ENCODE data around the gene SMAD3.
"Not testable (repeated sequence)": the region's sequence is repeated elsewhere in the genome, so short reads cannot be mapped to it uniquely, and the experiment has no call there.

The SMAD3 gene

DNA sequence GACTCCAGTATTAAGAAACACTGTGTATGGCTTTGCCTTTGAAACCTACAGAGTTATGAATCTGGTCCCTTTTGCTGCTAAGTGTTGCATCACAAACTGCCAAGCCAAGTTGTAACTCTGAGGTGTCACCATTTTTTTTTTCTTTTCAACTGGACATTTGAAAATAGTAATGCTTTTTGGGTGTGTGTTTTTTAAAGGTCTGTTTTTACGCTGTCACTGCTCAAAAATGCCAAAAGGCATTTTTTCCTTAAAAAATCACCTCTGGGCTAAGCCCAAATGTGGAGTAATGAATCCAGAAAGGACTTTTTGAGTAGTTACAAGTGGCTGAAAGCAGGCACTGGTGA, 9.5 kb downstream of the SMAD3 start:
- TF ChIP-seq, protein P1, sequence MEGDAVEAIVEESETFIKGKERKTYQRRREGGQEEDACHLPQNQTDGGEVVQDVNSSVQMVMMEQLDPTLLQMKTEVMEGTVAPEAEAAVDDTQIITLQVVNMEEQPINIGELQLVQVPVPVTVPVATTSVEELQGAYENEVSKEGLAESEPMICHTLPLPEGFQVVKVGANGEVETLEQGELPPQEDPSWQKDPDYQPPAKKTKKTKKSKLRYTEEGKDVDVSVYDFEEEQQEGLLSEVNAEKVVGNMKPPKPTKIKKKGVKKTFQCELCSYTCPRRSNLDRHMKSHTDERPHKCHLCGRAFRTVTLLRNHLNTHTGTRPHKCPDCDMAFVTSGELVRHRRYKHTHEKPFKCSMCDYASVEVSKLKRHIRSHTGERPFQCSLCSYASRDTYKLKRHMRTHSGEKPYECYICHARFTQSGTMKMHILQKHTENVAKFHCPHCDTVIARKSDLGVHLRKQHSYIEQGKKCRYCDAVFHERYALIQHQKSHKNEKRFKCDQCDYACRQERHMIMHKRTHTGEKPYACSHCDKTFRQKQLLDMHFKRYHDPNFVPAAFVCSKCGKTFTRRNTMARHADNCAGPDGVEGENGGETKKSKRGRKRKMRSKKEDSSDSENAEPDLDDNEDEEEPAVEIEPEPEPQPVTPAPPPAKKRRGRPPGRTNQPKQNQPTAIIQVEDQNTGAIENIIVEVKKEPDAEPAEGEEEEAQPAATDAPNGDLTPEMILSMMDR (IDR thresholded peaks at IDR 0.05; ENCODE audit: extremely low read depth, insufficient read depth, missing control alignments): no peak
- no peak for DNase-seq (ENCODE audit: low spot score)
- in situ Hi-C loops (cut with MboI; ENCODE audit: low pct_unique_long_range_greater_than_20kb, low sequenced_read_pairs, unreplicated experiment): no loop called here

DNA sequence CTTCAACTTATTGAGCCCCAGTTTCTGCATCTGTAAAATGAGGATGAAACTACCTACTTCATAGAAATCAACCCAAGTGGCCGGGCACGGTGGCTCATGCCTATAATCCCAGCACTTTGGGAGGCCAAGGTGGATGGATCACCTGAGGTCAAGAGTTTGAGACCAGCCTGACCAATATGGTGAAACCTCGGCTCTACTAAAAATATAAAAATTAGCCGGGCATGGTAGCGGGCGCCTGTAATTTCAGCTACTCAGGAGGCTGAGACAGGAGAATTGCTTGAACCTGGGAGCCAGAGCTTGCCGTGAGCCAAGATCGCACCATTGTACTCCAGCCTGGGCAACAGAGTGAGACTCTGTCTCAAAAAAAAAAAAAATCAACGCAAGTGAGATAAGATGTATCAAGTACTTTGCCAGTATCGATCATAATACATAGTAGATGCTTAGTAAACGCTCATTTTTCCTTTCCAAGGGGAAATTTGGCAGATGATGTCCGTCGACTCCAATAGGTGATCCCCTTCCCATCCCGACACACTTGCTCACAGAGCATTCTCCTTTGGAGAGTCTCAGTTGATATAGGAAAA, 10.2 kb downstream of the SMAD3 start:
- in situ Hi-C loops (cut with MboI; ENCODE audit: low pct_unique_long_range_greater_than_20kb, low sequenced_read_pairs, unreplicated experiment); DNase-seq (ENCODE audit: low spot score): not testable (repeated sequence)

DNA sequence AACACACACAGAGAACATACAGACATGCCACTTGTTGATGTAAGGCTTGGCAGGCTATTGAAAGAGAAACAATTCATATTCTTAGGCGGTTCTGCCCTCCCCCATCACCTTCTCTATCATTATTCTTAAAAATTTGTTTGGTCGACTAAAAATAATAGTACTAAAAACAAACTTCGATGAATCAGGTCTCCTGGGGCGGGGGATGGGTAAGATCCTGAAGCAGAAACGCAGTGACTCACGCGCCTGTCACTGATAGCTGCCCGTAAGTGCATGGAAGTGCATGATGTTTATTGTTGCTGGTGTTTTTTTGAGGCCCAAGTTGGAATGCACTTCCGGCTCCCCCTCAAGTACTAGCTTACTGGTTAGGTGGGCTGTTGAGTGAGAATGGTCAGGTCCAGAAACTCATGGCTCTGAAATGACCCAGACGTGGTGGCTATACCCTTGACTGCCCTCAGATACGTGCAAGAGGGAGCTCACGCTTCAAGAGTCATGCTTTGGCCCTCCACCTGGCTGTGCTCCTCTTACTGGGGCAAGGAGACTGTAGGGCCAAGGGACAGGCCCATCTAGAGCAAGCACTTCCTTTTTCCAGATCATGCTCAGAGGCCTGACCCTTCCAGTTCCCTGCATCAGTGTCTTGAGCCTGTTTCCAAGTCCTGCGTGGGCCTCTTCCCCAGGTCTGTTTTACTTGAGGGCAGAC, 10.9 kb downstream of the SMAD3 start:
- in situ Hi-C loops (cut with MboI; ENCODE audit: low pct_unique_long_range_greater_than_20kb, low sequenced_read_pairs, unreplicated experiment): no loop called here
- TF ChIP-seq, protein P1 (IDR thresholded peaks at IDR 0.05; ENCODE audit: extremely low read depth, insufficient read depth, missing control alignments): no peak
- peak; percentile 40 for DNase-seq (ENCODE audit: low spot score)

DNA sequence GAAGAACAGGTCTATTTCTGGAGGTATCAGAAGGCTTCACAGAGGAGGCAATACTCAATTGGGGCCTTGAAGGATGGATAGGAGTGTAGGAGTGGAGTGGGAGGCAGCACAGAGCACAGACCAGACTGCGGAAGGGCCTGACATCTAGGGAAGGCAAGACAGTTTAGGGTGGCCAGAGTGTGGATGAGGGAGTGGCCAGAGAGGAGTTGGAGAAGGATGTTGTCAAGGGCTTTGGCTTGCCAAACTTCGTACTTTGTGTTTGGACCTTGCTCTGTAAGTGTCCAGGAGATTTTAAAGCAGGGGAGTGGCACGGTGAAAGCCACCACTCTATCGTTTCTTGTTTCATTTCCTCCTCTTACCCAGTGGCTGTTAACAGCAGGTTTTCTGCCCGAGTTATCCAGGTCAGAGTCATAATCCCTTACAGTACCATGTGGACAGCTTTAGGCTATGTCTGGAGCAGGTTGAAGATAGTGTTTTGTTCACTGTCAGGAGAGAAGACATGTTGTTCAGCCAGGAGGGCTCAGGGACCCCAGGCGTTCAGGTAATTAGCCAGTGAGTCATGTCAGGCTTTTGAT, 12.3 kb downstream of the SMAD3 start:
- in situ Hi-C loops (cut with MboI; ENCODE audit: low pct_unique_long_range_greater_than_20kb, low sequenced_read_pairs, unreplicated experiment): no loop called here
- TF ChIP-seq, protein P1 (IDR thresholded peaks at IDR 0.05; ENCODE audit: extremely low read depth, insufficient read depth, missing control alignments): no peak
- DNase-seq (ENCODE audit: low spot score): no peak

DNA sequence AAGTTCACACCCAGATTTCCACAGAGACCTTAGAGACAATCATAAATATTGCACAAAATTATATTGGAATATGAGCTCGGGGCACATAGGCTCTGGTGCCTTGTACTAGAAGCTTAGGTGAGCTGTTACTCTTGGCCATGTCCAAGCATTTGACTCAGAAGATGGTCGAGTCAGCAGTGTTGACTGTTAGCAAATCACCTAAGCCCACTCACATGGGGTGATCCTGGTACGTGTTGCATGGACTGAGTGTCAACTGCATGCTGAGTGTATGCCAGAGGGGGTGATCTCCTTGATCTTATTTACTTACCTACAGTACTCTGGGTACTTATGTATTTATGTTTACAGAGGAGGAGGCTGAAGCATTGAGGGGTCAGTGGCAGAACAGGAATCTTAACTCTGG, 14.0 kb downstream of the SMAD3 start:
- DNase-seq (ENCODE audit: low spot score): no peak
- TF ChIP-seq, protein P1 (IDR thresholded peaks at IDR 0.05; ENCODE audit: extremely low read depth, insufficient read depth, missing control alignments): no peak
- in situ Hi-C loops (cut with MboI; ENCODE audit: low pct_unique_long_range_greater_than_20kb, low sequenced_read_pairs, unreplicated experiment): no loop called here

DNA sequence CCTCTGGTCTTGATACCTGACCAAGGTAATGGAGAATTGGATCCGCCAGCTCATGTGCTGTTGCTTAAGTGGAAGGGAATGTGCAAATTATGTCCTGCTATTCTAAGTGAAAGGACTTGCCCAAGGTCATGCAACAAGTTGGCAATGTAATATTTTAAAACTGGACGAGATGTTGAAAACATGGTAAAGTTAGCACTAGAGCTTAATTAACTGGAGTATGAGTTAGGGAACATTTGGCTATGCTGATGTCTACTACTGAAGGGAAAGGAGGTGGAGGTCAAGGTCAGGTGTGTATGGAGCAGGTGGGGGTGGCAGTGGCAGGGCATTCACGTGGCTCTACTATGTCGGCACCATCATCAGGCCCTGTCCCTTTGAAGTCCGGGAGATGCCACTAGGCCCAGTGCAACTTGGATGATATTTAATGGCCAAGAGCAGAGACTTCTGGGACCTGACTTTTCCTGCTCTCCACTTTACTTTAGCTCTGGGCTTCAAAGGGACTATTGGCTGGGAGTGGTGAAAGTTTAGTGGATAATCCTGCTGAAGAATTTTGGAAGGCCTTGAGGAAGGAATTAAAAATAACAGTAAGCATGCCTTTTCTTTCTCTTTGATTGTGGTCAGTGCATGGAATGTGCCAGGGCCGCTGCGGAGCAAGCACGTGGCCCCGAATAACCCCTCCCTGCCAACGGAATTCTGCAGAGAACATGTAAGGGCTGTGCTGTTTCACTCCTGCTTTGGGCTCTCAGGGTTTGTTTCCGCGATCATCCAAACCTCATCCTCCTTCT, 14.9 kb downstream of the SMAD3 start:
- in situ Hi-C loops (cut with MboI; ENCODE audit: low pct_unique_long_range_greater_than_20kb, low sequenced_read_pairs, unreplicated experiment): no loop called here
- TF ChIP-seq, protein P1 (IDR thresholded peaks at IDR 0.05; ENCODE audit: extremely low read depth, insufficient read depth, missing control alignments): no peak
- DNase-seq (ENCODE audit: low spot score): no peak
